Measurements from ENCODE around the gene CIRBP. TPM values are rescaled to one million over a fixed set of nuclear protein-coding genes. Genes with fewer than 3 reads are reported as not detected.

CIRBP gene
- 659 to 674 TPM (median 670 TPM) in 3 replicates for total RNA-seq

DNA sequence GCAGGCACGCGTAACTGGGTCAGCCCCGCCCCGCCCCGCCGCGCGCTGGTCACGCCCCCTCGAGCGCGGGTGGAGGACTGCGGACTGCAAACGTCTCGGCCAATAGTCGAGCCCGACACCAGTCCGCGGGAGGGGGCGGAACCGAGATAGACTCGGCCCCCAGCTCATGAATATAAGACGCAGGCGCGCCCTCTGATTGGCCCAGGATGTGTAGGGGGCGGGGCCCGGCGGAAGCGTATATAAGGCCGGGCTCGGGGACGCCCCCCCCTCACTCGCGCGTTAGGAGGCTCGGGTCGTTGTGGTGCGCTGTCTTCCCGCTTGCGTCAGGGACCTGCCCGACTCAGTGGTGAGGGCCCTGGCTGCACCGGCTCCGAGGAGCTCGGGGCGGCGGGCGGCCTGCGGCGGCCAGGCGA lies at the start of gene CIRBP:
Gene CIRBP (plus strand): TSS at position 268 of the 413 bp plus-strand sequence. CDS start 1,602 bp downstream, outside the sequence.
- Mint-ChIP-seq H3K27me3 (ENCODE audit: low read depth) (peaks cover 4% of the 10 kb centered on the region), H3K4me1 (peaks cover 68% of the 10 kb centered on the region), H3K27ac (peak within 1 kb of the TSS; percentile 95), H3K36me3 (peaks cover 20% of the 10 kb centered on the region), H3K9me3 (no peaks in the 10 kb centered on the region), H3K4me3 (peak within 1 kb of the TSS; percentile 81)
- TF ChIP-seq, protein P1, sequence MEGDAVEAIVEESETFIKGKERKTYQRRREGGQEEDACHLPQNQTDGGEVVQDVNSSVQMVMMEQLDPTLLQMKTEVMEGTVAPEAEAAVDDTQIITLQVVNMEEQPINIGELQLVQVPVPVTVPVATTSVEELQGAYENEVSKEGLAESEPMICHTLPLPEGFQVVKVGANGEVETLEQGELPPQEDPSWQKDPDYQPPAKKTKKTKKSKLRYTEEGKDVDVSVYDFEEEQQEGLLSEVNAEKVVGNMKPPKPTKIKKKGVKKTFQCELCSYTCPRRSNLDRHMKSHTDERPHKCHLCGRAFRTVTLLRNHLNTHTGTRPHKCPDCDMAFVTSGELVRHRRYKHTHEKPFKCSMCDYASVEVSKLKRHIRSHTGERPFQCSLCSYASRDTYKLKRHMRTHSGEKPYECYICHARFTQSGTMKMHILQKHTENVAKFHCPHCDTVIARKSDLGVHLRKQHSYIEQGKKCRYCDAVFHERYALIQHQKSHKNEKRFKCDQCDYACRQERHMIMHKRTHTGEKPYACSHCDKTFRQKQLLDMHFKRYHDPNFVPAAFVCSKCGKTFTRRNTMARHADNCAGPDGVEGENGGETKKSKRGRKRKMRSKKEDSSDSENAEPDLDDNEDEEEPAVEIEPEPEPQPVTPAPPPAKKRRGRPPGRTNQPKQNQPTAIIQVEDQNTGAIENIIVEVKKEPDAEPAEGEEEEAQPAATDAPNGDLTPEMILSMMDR (IDR thresholded peaks at IDR 0.05; ENCODE audit: unreplicated experiment), result no peak
- DNase-seq (ENCODE audit: low spot score in 2 of 2, unreplicated experiment in 2 of 2), result peak; percentile 98

DNA sequence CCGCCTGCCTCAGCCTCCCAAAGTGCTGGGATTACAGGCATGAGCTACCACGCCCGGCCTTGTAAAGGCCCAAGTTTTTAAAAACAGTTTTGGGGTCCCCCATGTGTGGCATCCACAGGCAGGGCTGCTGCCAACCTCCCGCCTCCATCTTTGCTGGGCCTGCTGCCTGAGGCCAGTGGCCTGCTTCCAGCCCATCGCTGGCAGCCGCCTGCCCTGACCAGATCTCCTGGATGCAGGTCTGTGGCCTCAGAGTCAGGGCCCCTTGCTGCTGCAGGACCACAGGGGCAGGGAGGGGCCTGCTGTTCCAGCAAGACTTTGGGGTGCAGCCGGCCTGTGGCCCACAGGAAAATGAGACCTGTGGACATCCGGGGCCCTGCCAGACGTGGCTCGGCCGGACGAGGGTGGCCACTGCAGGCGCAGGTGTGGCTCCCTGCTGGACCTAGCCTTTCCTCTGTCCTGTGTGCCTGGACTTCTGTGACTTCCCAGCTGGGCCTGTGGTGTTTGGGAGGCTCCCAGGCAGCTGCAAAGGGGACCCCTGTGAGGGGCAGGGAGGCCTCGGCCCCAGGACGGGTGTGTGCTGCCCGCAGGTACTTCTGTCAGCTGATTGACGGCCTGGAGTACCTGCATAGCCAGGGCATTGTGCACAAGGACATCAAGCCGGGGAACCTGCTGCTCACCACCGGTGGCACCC lies 49.2 kb upstream of the CIRBP start:
- Mint-ChIP-seq H3K4me1 (peaks cover 2% of the 10 kb centered on the region), H3K27me3 (ENCODE audit: low read depth) (no peaks in the 10 kb centered on the region), H3K27ac (no peak overlapping the region), H3K36me3 (no peaks in the 10 kb centered on the region), H3K9me3 (no peaks in the 10 kb centered on the region), H3K4me3 (no peak overlapping the region)
- TF ChIP-seq, protein P1 (IDR thresholded peaks at IDR 0.05; ENCODE audit: unreplicated experiment), result no peak
- DNase-seq (ENCODE audit: low spot score in 2 of 2, unreplicated experiment in 2 of 2), result no peak

DNA sequence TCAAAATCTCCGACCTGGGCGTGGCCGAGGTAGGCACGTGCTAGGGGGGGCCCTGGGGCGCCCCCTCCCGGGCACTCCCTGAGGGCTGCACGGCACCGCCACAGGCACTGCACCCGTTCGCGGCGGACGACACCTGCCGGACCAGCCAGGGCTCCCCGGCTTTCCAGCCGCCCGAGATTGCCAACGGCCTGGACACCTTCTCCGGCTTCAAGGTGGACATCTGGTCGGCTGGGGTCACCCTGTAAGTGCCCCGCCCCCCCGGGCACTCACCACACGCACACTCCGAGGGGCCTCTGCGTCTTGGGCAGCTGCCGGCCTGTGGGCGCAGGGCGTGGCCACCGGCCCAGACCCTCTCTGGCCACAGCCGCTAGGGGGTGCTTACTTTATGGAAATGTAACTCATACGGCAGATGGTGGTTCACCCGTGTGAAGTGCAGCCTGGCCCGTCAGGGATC lies 48.6 kb upstream of the CIRBP start:
- Mint-ChIP-seq H3K4me3 (no peak overlapping the region), H3K9me3 (no peaks in the 10 kb centered on the region), H3K27ac (no peak overlapping the region), H3K27me3 (ENCODE audit: low read depth) (no peaks in the 10 kb centered on the region), H3K4me1 (peaks cover 2% of the 10 kb centered on the region), H3K36me3 (no peaks in the 10 kb centered on the region)
- TF ChIP-seq, protein P1 (IDR thresholded peaks at IDR 0.05; ENCODE audit: unreplicated experiment), result no peak
- no peak for DNase-seq (ENCODE audit: low spot score in 2 of 2, unreplicated experiment in 2 of 2)

GRCh38 chr19:1220976-1221903 lies 47.9 kb upstream of the CIRBP start:
- Mint-ChIP-seq H3K9me3 (no peaks in the 10 kb centered on the region), H3K4me3 (no peak overlapping the region), H3K27ac (no peak overlapping the region), H3K36me3 (no peaks in the 10 kb centered on the region), H3K27me3 (ENCODE audit: low read depth) (no peaks in the 10 kb centered on the region), H3K4me1 (peaks cover 2% of the 10 kb centered on the region)
- DNase-seq (ENCODE audit: low spot score in 2 of 2, unreplicated experiment in 2 of 2), result no peak
- TF ChIP-seq, protein P1 (IDR thresholded peaks at IDR 0.05; ENCODE audit: unreplicated experiment), result peak; percentile 48

DNA sequence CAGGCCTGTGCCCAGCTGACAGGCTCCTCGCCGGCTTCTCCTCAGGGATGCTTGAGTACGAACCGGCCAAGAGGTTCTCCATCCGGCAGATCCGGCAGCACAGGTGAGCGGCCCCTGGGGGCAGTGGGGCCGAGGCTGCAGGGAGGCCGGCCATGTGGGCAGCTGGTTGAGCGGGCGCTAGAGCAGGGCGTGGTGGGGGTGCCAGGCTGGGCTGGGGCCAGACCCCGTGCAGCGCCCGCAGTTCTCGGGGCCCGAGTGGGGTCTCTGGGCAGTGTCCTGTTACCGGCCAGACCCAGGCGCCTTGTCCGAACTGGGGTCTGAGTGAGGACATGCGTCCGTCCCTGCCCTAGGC lies 47.3 kb upstream of the CIRBP start:
- TF ChIP-seq, protein P1 (IDR thresholded peaks at IDR 0.05; ENCODE audit: unreplicated experiment), result no peak
- Mint-ChIP-seq H3K4me1 (peaks cover 2% of the 10 kb centered on the region), H3K9me3 (no peaks in the 10 kb centered on the region), H3K36me3 (no peaks in the 10 kb centered on the region), H3K4me3 (no peak overlapping the region), H3K27ac (no peak overlapping the region), H3K27me3 (ENCODE audit: low read depth) (no peaks in the 10 kb centered on the region)
- DNase-seq (ENCODE audit: low spot score in 2 of 2, unreplicated experiment in 2 of 2), result no peak

Data from mesothelial cell of epicardium (in vitro differentiated cells).